ENCODE data around the gene PRKG1.
"Not testable (repeated sequence)": the region's sequence is repeated elsewhere in the genome, so short reads cannot be mapped to it uniquely, and the experiment has no call there.

Gene PRKG1

DNA sequence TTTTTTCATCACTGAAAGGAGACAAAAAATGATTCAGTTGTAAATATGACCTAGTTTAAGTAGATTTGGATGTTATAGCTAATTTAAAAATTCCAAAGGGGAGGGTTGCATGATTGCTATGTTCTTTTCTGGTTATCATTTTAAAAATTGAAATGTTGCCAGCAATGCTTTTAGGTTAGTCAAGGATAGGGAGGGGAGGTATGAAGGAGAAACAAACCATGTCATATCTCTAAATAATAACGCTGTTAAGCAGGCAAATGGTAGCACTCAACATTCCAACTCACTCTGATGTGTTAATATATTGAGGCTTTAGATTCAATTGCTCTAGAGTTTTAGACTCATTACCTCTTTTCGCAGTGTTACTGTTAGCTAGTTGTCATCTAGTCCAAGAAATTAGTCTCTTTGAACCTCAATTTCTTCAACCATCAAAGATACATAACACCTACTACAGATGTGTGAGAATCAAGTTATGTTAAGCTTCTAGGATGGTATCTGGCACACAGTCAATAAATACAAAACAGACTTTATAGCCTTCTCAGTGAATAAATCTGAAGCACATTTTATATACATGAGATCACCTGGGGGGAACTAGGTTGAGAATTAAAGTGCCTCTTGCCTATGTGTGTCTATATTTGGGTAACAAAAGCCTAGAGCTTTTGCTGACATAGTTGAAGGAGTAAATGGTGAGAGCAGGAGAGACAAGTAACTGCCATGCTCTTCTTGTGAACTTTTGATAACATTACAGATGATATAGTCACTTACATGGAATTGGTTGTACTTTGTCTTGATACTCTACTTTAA, 500.2 kb downstream of the PRKG1 start:
- no peaks in the 10 kb centered on the region for H3K36me3 Mint-ChIP-seq (ENCODE audit: low read depth)

GRCh38 chr10:51581196-51581595, 506.9 kb downstream of the PRKG1 start:
- H3K27me3 Mint-ChIP-seq; H3K4me1 Mint-ChIP-seq (ENCODE audit: low read depth); H3K4me3 Mint-ChIP-seq; H3K36me3 Mint-ChIP-seq (ENCODE audit: low read depth); H3K27ac Mint-ChIP-seq; H3K9me3 Mint-ChIP-seq: not testable (repeated sequence)

More for the DNA sequence above, 500.2 kb downstream of the PRKG1 start:
- H3K27ac Mint-ChIP-seq: no peak overlapping the region
- no peak overlapping the region for H3K4me3 Mint-ChIP-seq
- no peaks in the 10 kb centered on the region for H3K9me3 Mint-ChIP-seq
- no peaks in the 10 kb centered on the region for H3K4me1 Mint-ChIP-seq (ENCODE audit: low read depth)
- no peaks in the 10 kb centered on the region for H3K27me3 Mint-ChIP-seq

- no peaks in the 10 kb centered on the region for H3K36me3 Mint-ChIP-seq (ENCODE audit: low read depth)
- no peak overlapping the region for H3K4me3 Mint-ChIP-seq
- no peak overlapping the region for H3K27ac Mint-ChIP-seq
- H3K4me1 Mint-ChIP-seq (ENCODE audit: low read depth): no peaks in the 10 kb centered on the region
- no peaks in the 10 kb centered on the region for H3K27me3 Mint-ChIP-seq
- peaks cover 4% of the 10 kb centered on the region for H3K9me3 Mint-ChIP-seq
These were observed 509.7 kb downstream of the PRKG1 start for GRCh38 chr10:51583976-51584375.

GRCh38 chr10:51585742-51586141, 511.5 kb downstream of the PRKG1 start:
- H3K4me3 Mint-ChIP-seq: no peak overlapping the region
- no peaks in the 10 kb centered on the region for H3K36me3 Mint-ChIP-seq (ENCODE audit: low read depth)
- no peaks in the 10 kb centered on the region for H3K27me3 Mint-ChIP-seq
- H3K4me1 Mint-ChIP-seq (ENCODE audit: low read depth): no peaks in the 10 kb centered on the region
- H3K9me3 Mint-ChIP-seq: peaks cover 4% of the 10 kb centered on the region
- H3K27ac Mint-ChIP-seq: no peak overlapping the region

DNA sequence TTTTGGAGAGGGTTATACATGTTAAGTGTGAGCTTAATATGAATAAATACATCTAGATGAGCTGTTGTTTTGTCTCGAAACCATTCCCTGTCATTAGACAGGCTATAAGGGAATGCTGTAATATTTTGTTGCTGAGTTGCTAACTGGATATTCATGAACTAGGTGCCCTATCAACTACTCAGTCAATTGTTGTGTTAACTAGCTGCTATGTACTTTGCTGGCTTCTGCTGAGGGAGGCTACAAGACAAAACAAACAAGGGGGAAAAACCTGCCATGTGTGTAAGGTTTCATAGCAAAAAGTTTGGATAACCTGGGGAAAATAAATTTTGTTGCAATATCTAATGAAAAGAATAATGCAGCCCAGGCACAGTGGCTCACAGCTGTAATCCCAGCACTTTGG, 514.7 kb downstream of the PRKG1 start:
- H3K9me3 Mint-ChIP-seq: no peaks in the 10 kb centered on the region
- H3K27ac Mint-ChIP-seq: no peak overlapping the region
- no peaks in the 10 kb centered on the region for H3K36me3 Mint-ChIP-seq (ENCODE audit: low read depth)
- no peak overlapping the region for H3K4me3 Mint-ChIP-seq
- no peaks in the 10 kb centered on the region for H3K4me1 Mint-ChIP-seq (ENCODE audit: low read depth)
- H3K27me3 Mint-ChIP-seq: no peaks in the 10 kb centered on the region

DNA sequence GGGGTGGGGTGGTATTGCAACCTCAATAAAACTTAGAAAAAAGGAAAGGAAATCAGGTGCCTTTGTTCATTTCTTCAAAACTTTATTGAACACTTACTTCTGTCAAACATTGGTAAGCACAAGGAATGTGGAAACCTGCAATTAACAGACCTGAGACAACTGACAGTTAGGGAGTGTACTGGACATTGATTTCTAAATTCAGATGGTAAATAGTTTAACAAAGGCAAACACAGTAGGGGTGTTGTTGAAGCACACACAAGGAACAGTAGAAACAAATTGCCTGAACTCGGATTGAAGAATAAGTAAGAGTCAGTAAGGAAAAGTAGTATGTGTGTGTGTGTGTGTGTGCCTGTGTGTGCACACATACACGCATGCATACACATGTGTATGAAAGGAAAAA, 516.5 kb downstream of the PRKG1 start:
- H3K36me3 Mint-ChIP-seq (ENCODE audit: low read depth): no peaks in the 10 kb centered on the region
- H3K9me3 Mint-ChIP-seq: no peaks in the 10 kb centered on the region
- H3K4me3 Mint-ChIP-seq: no peak overlapping the region
- H3K27me3 Mint-ChIP-seq: no peaks in the 10 kb centered on the region
- no peaks in the 10 kb centered on the region for H3K4me1 Mint-ChIP-seq (ENCODE audit: low read depth)
- no peak overlapping the region for H3K27ac Mint-ChIP-seq

DNA sequence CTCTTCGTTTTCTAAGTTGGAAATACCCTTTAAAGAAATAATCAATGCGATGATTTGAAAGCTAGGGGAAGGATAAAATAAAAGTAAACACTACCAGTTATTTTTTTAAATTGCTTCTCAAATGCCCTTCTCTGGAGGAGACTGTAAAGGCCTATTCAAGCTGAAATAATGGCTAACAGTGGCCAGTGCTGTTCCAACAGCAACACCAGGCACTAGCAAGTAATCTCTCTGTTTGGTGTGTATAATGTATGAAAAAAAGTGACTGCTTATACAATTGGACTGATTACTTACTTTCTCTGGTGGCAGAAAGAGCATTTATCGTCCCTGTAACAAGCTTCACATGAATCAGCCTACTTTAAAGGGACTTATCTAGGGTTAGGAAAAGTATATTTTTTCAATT, 522.4 kb downstream of the PRKG1 start:
- Mint-ChIP-seq H3K4me1 (ENCODE audit: low read depth) (no peaks in the 10 kb centered on the region), H3K9me3 (peaks cover 4% of the 10 kb centered on the region), H3K27me3 (no peaks in the 10 kb centered on the region), H3K36me3 (ENCODE audit: low read depth) (no peaks in the 10 kb centered on the region), H3K27ac (no peak overlapping the region), H3K4me3 (no peak overlapping the region)

DNA sequence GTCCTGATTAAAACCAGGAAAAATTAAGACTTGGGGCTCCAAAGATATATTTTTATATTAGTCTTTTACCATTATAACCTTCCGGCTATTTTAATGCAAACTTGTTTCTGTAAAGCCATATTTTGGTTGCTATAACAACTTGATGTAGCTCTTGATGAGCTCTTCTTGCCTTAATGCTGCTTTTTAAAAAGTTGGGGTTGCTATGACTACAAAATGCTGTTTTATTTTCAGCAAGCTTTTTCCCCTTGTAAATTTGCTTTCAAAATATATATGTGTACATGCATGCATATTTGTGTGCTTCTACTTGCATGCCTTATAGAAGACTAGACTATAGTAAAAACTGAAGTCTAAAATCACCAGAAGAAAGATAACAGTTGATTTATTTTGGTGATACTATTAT, 525.4 kb downstream of the PRKG1 start:
- Mint-ChIP-seq H3K9me3 (peaks cover 4% of the 10 kb centered on the region), H3K36me3 (ENCODE audit: low read depth) (no peaks in the 10 kb centered on the region)

GRCh38 chr10:51602326-51602725, 528.0 kb downstream of the PRKG1 start:
- no peak overlapping the region for H3K4me3 Mint-ChIP-seq

More for the DNA sequence above, 525.4 kb downstream of the PRKG1 start:
- no peaks in the 10 kb centered on the region for H3K4me1 Mint-ChIP-seq (ENCODE audit: low read depth)
- no peak overlapping the region for H3K4me3 Mint-ChIP-seq
- no peak overlapping the region for H3K27ac Mint-ChIP-seq
- no peaks in the 10 kb centered on the region for H3K27me3 Mint-ChIP-seq

GRCh38 chr10:51604579-51604978, 530.3 kb downstream of the PRKG1 start:
- Mint-ChIP-seq H3K9me3 (no peaks in the 10 kb centered on the region), H3K27me3 (no peaks in the 10 kb centered on the region), H3K4me3 (no peak overlapping the region), H3K36me3 (ENCODE audit: low read depth) (no peaks in the 10 kb centered on the region), H3K4me1 (ENCODE audit: low read depth) (no peaks in the 10 kb centered on the region), H3K27ac (no peak overlapping the region)

More at GRCh38 chr10:51602326-51602725, 528.0 kb downstream of the PRKG1 start:
- peaks cover 4% of the 10 kb centered on the region for H3K9me3 Mint-ChIP-seq
- no peaks in the 10 kb centered on the region for H3K4me1 Mint-ChIP-seq (ENCODE audit: low read depth)
- H3K27me3 Mint-ChIP-seq: no peaks in the 10 kb centered on the region
- H3K36me3 Mint-ChIP-seq (ENCODE audit: low read depth): no peaks in the 10 kb centered on the region
- no peak overlapping the region for H3K27ac Mint-ChIP-seq

DNA sequence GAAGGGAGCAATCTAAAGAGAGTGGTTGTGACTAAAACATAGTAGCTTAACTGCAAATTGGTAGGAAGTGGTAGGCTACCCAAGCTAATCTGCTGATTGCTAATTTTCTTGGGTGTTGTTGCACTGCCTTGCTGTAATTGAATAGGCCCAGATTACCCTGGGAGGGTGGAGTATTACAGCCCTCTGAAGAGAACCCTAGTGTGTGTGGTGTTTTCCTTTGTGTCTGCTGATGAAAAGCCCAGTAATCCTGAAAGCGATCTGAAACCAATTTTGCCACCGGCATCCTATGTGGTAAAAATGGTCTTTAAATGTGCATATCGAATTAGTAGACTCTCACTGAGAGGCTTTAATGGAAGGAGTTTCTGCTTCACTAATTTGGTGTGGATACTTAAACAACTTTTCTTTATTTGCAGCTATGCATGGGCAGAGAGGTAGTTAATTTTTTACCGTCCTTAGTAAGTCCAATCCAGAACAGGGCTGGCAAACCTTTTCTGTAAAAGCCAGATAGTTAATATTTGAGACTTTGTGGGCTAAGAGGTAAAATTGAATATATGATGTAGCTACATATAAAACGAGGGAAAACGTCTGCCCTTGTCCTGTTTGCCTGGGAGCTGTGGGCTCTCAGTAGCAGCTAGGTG, 532.7 kb downstream of the PRKG1 start:
- no peaks in the 10 kb centered on the region for H3K27me3 Mint-ChIP-seq
- no peak overlapping the region for H3K27ac Mint-ChIP-seq
- H3K36me3 Mint-ChIP-seq (ENCODE audit: low read depth): no peaks in the 10 kb centered on the region
- no peaks in the 10 kb centered on the region for H3K9me3 Mint-ChIP-seq
- no peak overlapping the region for H3K4me3 Mint-ChIP-seq
- no peaks in the 10 kb centered on the region for H3K4me1 Mint-ChIP-seq (ENCODE audit: low read depth)

GRCh38 chr10:51607463-51607835, 533.2 kb downstream of the PRKG1 start:
- Mint-ChIP-seq H3K4me1 (ENCODE audit: low read depth) (no peaks in the 10 kb centered on the region), H3K27ac (no peak overlapping the region), H3K27me3 (no peaks in the 10 kb centered on the region), H3K9me3 (no peaks in the 10 kb centered on the region), H3K36me3 (ENCODE audit: low read depth) (no peaks in the 10 kb centered on the region), H3K4me3 (no peak overlapping the region)

DNA sequence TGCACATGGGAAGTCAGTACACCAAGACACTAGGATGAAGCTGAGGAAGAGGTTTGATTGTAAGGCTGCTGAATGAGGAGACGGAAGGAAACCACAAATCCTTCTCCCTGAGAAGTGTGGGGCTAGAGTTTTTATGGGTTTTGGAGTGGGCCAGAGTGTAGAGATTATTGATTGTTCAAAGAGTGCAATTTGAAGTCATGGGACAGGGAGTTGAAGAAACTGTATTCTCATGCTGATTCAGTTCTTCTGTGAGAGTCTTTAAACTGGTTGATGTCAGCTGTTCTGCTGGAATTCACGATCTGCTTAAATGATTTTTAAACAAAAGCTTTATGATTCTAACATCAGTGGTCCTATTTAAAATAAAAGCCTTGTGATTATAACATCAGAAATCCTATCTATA, 533.9 kb downstream of the PRKG1 start:
- no peaks in the 10 kb centered on the region for H3K9me3 Mint-ChIP-seq
- H3K36me3 Mint-ChIP-seq (ENCODE audit: low read depth): no peaks in the 10 kb centered on the region
- no peaks in the 10 kb centered on the region for H3K27me3 Mint-ChIP-seq
- H3K27ac Mint-ChIP-seq: no peak overlapping the region
- H3K4me3 Mint-ChIP-seq: no peak overlapping the region
- H3K4me1 Mint-ChIP-seq (ENCODE audit: low read depth): no peaks in the 10 kb centered on the region

DNA sequence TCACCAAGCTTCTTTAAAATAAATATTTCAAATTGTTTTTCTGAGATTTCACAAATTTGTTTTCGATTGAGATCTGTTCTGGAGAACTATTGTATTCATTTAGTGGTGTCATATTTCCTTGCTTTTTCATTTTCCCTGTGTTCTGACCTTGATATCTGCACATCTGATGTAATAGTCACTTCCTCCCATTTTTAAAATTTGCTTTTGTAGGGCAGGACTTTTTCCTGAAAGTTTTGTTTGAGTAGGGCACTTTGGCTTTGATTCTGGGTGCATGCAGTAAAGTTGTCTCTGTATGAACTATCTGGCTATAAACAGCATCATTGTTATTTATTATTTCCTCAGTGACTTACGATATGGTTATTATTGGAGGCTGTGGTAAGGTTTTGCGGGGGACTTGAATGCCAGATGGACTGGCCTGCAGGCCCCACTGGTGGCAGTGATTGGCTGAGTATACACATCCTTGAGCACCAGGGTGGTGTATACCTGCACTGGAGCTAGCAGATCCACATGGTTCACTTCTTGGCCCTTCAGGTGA, 541.5 kb downstream of the PRKG1 start:
- Mint-ChIP-seq H3K4me3 (no peak overlapping the region), H3K27me3 (no peaks in the 10 kb centered on the region), H3K9me3 (no peaks in the 10 kb centered on the region)

GRCh38 chr10:51617576-51618235, 543.4 kb downstream of the PRKG1 start:
- Mint-ChIP-seq H3K27ac (no peak overlapping the region), H3K9me3 (no peaks in the 10 kb centered on the region), H3K36me3 (ENCODE audit: low read depth) (no peaks in the 10 kb centered on the region), H3K4me3 (no peak overlapping the region), H3K27me3 (no peaks in the 10 kb centered on the region), H3K4me1 (ENCODE audit: low read depth) (no peaks in the 10 kb centered on the region)

More for the DNA sequence above, 541.5 kb downstream of the PRKG1 start:
- H3K27ac Mint-ChIP-seq: no peak overlapping the region
- H3K36me3 Mint-ChIP-seq (ENCODE audit: low read depth): no peaks in the 10 kb centered on the region
- no peaks in the 10 kb centered on the region for H3K4me1 Mint-ChIP-seq (ENCODE audit: low read depth)

All from stimulated activated naive CD8-positive, alpha-beta T cell treated with anti-CD3 and anti-CD28 coated beads, Interleukin-15, Interleukin-2, amounts not matched to agents 100 ng/mL and 50 ng/mL, for 24 hours (primary cell).